ENCODE measurements around the gene PRKG2.

DNA sequence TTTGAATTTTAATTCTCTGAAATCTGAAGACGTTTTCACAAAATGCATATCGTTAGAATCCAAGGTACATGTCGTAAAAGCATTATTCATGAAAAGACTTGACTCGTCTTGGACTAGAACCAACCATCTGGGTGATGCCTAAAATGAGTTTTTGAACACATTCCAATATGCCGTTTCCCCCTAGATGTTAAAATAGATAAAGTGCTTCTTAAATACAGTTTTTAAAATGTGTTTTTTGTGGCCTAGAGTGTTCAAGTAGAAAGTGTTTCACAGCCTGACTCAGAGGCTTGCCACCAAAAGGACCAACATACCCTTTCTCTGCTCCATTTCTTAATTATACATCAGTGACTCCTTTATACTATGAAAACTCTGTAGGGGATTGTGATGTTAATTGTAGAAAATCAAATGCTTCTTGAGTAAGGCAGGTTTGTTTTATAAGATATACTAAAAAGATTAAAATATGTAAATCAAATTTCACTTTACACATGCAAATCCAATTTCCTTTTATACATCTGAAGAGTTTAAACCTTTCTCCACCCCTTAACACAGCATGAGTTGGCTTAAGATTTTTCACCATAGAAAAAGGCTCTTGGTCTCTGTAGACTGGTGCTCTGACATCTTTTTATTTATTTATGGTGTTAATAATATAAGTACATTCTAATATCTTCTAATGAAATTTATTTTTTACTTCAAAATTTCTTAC, 48.4 kb downstream of the PRKG2 start:
- TF ChIP-seq, protein P1, sequence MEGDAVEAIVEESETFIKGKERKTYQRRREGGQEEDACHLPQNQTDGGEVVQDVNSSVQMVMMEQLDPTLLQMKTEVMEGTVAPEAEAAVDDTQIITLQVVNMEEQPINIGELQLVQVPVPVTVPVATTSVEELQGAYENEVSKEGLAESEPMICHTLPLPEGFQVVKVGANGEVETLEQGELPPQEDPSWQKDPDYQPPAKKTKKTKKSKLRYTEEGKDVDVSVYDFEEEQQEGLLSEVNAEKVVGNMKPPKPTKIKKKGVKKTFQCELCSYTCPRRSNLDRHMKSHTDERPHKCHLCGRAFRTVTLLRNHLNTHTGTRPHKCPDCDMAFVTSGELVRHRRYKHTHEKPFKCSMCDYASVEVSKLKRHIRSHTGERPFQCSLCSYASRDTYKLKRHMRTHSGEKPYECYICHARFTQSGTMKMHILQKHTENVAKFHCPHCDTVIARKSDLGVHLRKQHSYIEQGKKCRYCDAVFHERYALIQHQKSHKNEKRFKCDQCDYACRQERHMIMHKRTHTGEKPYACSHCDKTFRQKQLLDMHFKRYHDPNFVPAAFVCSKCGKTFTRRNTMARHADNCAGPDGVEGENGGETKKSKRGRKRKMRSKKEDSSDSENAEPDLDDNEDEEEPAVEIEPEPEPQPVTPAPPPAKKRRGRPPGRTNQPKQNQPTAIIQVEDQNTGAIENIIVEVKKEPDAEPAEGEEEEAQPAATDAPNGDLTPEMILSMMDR (IDR thresholded peaks at IDR 0.05): no peak
- TF ChIP-seq POLR2A (IDR thresholded peaks at IDR 0.05; ENCODE audit: low read depth) (no peak), EP300 (IDR thresholded peaks at IDR 0.05) (no peak), POLR2AphosphoS5 (IDR thresholded peaks at IDR 0.05) (no peak)
